ENCODE data around the gene ITGB3BP. TPM values are rescaled to one million over a fixed set of nuclear protein-coding genes. Genes with fewer than 3 reads are reported as not detected.

The ITGB3BP gene
- total RNA-seq, 2 donors from 2014 or later: 6.7 TPM; not detected in 1

GRCh38 chr1:63563745-63564144 lies 40.7 kb upstream of the ITGB3BP start:
- ATAC-seq: no peak
- Histone ChIP-seq H3K36me3 (replicated peaks in 1 of 2; ENCODE audit: insufficient read depth in 1 of 2, low read depth in 2 of 2) (no peaks in the 10 kb centered on the region), H3K4me1 (no peaks in the 10 kb centered on the region), H3K27ac (no peak overlapping the region), H3K27me3 (no peaks in the 10 kb centered on the region), H3K4me3 (no peak overlapping the region), H3K9me3 (no peaks in the 10 kb centered on the region)
- DNase-seq: no peak
- intact Hi-C loops (cut with DNase I): no loop called here
- TF ChIP-seq CTCF (IDR thresholded peaks at IDR 0.05) (no peak), POLR2A (IDR thresholded peaks at IDR 0.05) (no peak)

- H3K27ac ChIP-seq: no peak overlapping the region
- intact Hi-C loops (cut with DNase I): no loop called here
- no peaks in the 10 kb centered on the region for H3K9me3 ChIP-seq
- no peaks in the 10 kb centered on the region for H3K27me3 ChIP-seq
- H3K4me1 ChIP-seq: peaks cover 4% of the 10 kb centered on the region
- no peak overlapping the region for H3K4me3 ChIP-seq
- ATAC-seq (no peak), DNase-seq (no peak)
- H3K36me3 ChIP-seq (replicated peaks in 1 of 2; ENCODE audit: insufficient read depth in 1 of 2, low read depth in 2 of 2): no peaks in the 10 kb centered on the region
- TF ChIP-seq POLR2A (IDR thresholded peaks at IDR 0.05) (no peak), CTCF (IDR thresholded peaks at IDR 0.05) (no peak)
- 77 to 81% methylated on average over 2 of the region's 2 CpGs for whole genome bisulfite sequencing, 2 donors
These were observed 36.3 kb upstream of the ITGB3BP start for GRCh38 chr1:63559357-63559756.

- intact Hi-C loops (cut with DNase I): no loop called here
- DNase-seq (peak; percentile 34 to 62 (median 50)), ATAC-seq (no peak)
- TF ChIP-seq POLR2A (IDR thresholded peaks at IDR 0.05) (no peak), CTCF (IDR thresholded peaks at IDR 0.05) (peak in 6 of 7 experiments; percentile 36 to 54 (median 50))
- WGBS, 2 donors: 55% methylated on average over 6 of the region's 6 CpGs
- no peaks in the 10 kb centered on the region for H3K27me3 ChIP-seq
- H3K36me3 ChIP-seq (replicated peaks in 1 of 2; ENCODE audit: insufficient read depth in 1 of 2, low read depth in 2 of 2): no peaks in the 10 kb centered on the region
- H3K4me3 ChIP-seq: no peak overlapping the region
- no peak overlapping the region for H3K27ac ChIP-seq
- H3K4me1 ChIP-seq: peaks cover 4% of the 10 kb centered on the region
- H3K9me3 ChIP-seq: no peaks in the 10 kb centered on the region
These were observed 34.5 kb upstream of the ITGB3BP start for GRCh38 chr1:63557365-63557987.

DNA sequence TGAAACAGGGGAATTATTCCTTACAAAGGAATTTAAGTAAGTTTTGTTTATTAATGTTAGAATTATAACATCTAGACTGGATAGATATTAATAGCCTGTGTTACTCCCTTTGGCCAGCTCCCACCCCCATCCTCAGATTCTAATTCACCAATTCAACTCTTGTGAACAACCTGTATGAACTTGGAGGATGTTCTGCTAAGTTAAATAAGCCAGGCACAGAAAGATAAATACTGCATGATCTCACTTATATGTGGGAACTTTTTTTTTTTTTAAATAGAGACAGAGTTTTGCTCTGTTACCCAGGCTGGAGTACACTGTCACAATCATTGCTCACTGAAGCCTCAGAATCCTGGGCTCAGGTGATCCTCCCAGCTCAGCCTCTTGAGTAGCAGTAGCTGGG lies 32.5 kb upstream of the ITGB3BP start:
- DNase-seq: no peak
- H3K27me3 ChIP-seq: no peaks in the 10 kb centered on the region

More for the DNA sequence above, 32.5 kb upstream of the ITGB3BP start:
- Histone ChIP-seq H3K4me3 (no peak overlapping the region), H3K27ac (no peak overlapping the region), H3K36me3 (replicated peaks in 1 of 2; ENCODE audit: insufficient read depth in 1 of 2, low read depth in 2 of 2) (no peaks in the 10 kb centered on the region), H3K4me1 (peaks cover 4% of the 10 kb centered on the region), H3K9me3 (no peaks in the 10 kb centered on the region)
- ATAC-seq: no peak
- TF ChIP-seq POLR2A (IDR thresholded peaks at IDR 0.05) (no peak), CTCF (IDR thresholded peaks at IDR 0.05) (no peak)
- intact Hi-C loops (cut with DNase I): no loop called here

All from body of pancreas (tissue), 4 donors.